GM19372 (cell line): Measurements from ENCODE around the gene RPN1.

Source experiments
- ATAC-seq: cut with Tn5 transposase; IDR thresholded peaks from one replicate; pipeline ENCODE4 v1.9.1; 2021; ENCODE audit warnings: mild to moderate bottlenecking, low read depth, moderate library complexity; ENCODE audit not compliant: unreplicated experiment

The RPN1 gene

DNA sequence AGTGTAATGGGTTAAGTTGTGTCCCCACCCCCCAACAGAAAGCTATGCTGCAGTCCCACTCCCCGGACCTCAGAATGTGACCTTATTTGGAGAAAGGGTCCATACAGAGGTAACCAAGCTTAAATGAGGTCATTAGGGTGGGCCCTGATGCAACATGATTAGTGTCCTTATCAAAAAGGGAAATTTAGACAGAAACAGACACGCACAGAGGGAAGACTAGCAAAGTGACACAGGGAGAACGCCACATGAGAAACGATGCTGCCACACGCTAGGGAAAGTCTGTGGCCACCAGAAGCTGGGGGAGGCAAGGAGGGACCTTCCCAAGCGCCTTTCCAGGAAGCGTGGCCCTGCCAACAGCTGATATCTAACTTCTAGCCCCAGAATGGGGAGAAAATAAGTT lies 65.4 kb downstream of the RPN1 start:
- no peak for ATAC-seq

- no peak for ATAC-seq
Measured at GRCh38 chr3:128584412-128585020, 66.1 kb downstream of the RPN1 start.

GRCh38 chr3:128581566-128581965 lies 69.1 kb downstream of the RPN1 start:
- no peak for ATAC-seq

- ATAC-seq, result no peak
Measured at GRCh38 chr3:128579927-128580326, 70.7 kb downstream of the RPN1 start.

GRCh38 chr3:128578346-128578745 lies 72.3 kb downstream of the RPN1 start:
- no peak for ATAC-seq

- ATAC-seq, result no peak
Measured at GRCh38 chr3:128577711-128578110, 72.9 kb downstream of the RPN1 start.

DNA sequence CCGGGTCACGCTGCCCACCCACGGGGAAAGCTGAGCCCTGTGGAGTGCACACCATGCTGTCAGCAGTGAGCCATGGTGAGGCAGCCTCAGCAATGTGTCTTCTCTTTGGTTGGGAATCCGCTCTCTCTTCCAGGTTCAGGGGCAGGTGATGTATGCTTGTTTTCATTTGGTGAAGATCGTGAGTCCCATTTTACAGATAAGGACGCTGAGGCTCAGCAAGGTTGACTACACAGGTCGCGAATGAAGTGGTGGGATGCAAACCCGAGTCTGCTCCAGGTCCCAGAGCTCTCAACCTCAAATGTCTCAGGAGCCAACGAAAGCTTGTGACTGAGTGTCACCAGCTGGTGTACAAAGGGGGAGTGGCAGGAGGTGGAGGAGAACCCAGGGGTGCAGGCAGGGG lies 74.3 kb downstream of the RPN1 start:
- ATAC-seq, result no peak

- no peak for ATAC-seq
Measured at GRCh38 chr3:128575777-128576176, 74.8 kb downstream of the RPN1 start.

DNA sequence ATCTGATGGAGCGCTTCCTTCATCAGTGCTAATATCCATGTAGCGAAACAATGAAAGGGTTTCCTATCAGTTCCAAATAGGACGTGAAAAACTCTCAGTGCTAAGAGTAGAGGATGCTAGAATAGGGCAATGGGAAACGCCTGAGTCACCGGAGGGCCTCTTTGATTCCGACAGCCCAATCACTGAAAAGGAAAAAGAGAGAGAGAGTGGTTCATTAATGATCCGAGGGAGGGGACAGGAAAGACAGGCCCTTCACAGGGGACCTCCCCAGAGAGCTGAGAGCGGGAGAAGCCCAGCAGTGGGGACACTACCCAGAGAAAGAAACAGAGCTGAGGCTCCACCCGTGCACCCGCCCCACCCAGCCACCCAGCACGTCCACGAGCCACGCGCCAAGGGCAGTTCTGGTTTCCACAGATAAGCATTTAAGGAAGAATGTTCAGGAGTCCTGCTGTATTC lies 76.9 kb downstream of the RPN1 start:
- no peak for ATAC-seq

DNA sequence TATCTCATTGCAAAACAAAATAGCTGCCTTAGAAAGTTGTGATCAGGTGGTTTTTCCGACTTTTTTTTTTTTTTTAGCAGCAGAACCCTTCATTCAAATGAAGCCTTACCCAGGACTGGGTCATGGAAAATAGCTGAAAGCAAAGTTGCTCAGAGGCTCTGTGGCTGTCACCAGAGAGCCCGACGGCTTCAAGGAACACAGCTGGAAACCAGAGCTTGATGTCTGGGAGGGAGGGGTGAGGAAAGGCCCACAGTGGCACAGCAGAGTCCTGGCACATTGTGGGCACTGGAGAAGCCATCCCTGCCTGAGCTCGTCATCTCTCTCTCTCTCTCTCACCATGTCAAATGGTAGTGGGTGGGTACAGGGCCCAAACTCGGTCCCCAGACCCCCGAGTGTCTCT lies 77.5 kb downstream of the RPN1 start:
- no peak for ATAC-seq

DNA sequence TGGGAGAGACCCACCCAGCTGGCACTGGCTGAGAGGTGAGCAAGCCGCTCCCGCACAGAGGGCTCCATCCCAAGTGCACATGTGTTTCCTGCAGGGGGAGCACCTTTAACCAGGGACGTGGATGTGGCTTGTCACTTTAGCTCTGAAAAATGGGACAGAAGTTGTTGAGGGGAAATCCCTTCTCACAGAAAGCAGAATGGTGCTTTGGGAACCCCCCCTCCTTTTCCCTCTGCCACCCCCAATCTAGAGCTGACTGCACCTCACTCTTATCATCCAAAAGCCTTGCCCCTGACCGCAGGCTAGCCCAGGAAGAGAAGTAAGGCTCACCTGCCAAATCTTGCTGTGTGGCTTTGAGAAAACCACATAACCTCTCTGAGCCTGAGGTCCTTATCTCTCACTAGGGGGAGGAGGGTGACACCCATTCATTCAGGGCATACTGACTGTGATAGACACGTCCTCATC lies 77.9 kb downstream of the RPN1 start:
- no peak for ATAC-seq

GRCh38 chr3:128572013-128572412 lies 78.6 kb downstream of the RPN1 start:
- ATAC-seq, result no peak
